ENCODE results near the gene ADCY5. TPM values are rescaled to one million over a fixed set of nuclear protein-coding genes. Genes with fewer than 3 reads are reported as not detected.

The ADCY5 gene
- total RNA-seq, 2 experiments from 2014 or later = not detected

- POLR2A ChIA-PET = interaction anchor here (0.5 kb wide), 1 partner anchor 1775 kb away, joined by 3 read pairs; no protein-coding TSS in a partner anchor
- Mint-ChIP-seq H3K27me3 (peaks cover 4% of the 10 kb centered on the region), H3K9me3 (ENCODE audit: low read depth) (no peaks in the 10 kb centered on the region), H3K4me3 (no peak overlapping the region), H3K27ac (no peak overlapping the region), H3K36me3 (ENCODE audit: low read depth) (no peaks in the 10 kb centered on the region), H3K4me1 (no peaks in the 10 kb centered on the region)
- intact Hi-C loops (cut with DNase I, micrococcal nuclease) = no loop called here
- DNase-seq (no peak), ATAC-seq (no peak)
- CTCF ChIA-PET = no interaction called here
Measured at GRCh38 chr3:123378409-123378915, 70.4 kb downstream of the ADCY5 start.

- Mint-ChIP-seq H3K4me3 (no peak overlapping the region), H3K4me1 (no peaks in the 10 kb centered on the region), H3K36me3 (ENCODE audit: low read depth) (no peaks in the 10 kb centered on the region), H3K27me3 (peaks cover 4% of the 10 kb centered on the region), H3K9me3 (ENCODE audit: low read depth) (no peaks in the 10 kb centered on the region), H3K27ac (no peak overlapping the region)
- DNase-seq (no peak), ATAC-seq (no peak)
- ChIA-PET CTCF (no interaction called here), POLR2A (no interaction called here)
- intact Hi-C loops (cut with DNase I, micrococcal nuclease) = no loop called here
Measured at GRCh38 chr3:123377243-123377740, 71.6 kb downstream of the ADCY5 start.

- ChIA-PET CTCF (interaction anchor here (1.7 kb wide), 1 partner anchor 48 kb away, joined by 9 read pairs; no protein-coding TSS in a partner anchor), POLR2A (no interaction called here)
- intact Hi-C loops (cut with DNase I, micrococcal nuclease) = no loop called here
- no peak for ATAC-seq
- H3K27ac Mint-ChIP-seq = no peak overlapping the region
- H3K27me3 Mint-ChIP-seq = peaks cover 7% of the 10 kb centered on the region
- no peaks in the 10 kb centered on the region for H3K36me3 Mint-ChIP-seq (ENCODE audit: low read depth)
- DNase-seq = no peak
- H3K4me3 Mint-ChIP-seq = no peak overlapping the region
- no peaks in the 10 kb centered on the region for H3K4me1 Mint-ChIP-seq
- no peaks in the 10 kb centered on the region for H3K9me3 Mint-ChIP-seq (ENCODE audit: low read depth)
Measured at GRCh38 chr3:123376451-123377242, 72.2 kb downstream of the ADCY5 start.

GRCh38 chr3:123375014-123375940 is 73.6 kb downstream of the ADCY5 start:
- Mint-ChIP-seq H3K27ac (no peak overlapping the region), H3K9me3 (ENCODE audit: low read depth) (no peaks in the 10 kb centered on the region), H3K36me3 (ENCODE audit: low read depth) (no peaks in the 10 kb centered on the region), H3K4me1 (no peaks in the 10 kb centered on the region), H3K27me3 (peaks cover 7% of the 10 kb centered on the region), H3K4me3 (no peak overlapping the region)
- ChIA-PET CTCF (interaction anchor here (0.6 to 1.7 kb wide), 3 partner anchors 12 to 1391 kb away, joined by 3 to 9 read pairs (median 3); no protein-coding TSS in a partner anchor), POLR2A (no interaction called here)
- intact Hi-C loops (cut with DNase I, micrococcal nuclease) = loop anchor here in 1 of 2 experiments (2.0 kb wide), 1 partner anchor 46 kb away; no protein-coding TSS in a partner anchor
- DNase-seq (no peak), ATAC-seq (no peak)

- ATAC-seq (no peak), DNase-seq (no peak)
- Mint-ChIP-seq H3K4me1 (no peaks in the 10 kb centered on the region), H3K9me3 (ENCODE audit: low read depth) (no peaks in the 10 kb centered on the region), H3K27ac (no peak overlapping the region), H3K36me3 (ENCODE audit: low read depth) (no peaks in the 10 kb centered on the region), H3K27me3 (peaks cover 7% of the 10 kb centered on the region), H3K4me3 (no peak overlapping the region)
- intact Hi-C loops (cut with DNase I, micrococcal nuclease) = loop anchor here in 1 of 2 experiments (2.0 kb wide), 1 partner anchor 45 kb away; no protein-coding TSS in a partner anchor
- ChIA-PET CTCF (interaction anchor here (0.7 kb wide), 1 partner anchor 167 kb away, joined by 3 read pairs; no protein-coding TSS in a partner anchor), POLR2A (no interaction called here)
Measured at GRCh38 chr3:123374016-123374415, 74.9 kb downstream of the ADCY5 start.

- intact Hi-C loops (cut with DNase I, micrococcal nuclease) = no loop called here
- H3K27ac Mint-ChIP-seq = no peak overlapping the region
- H3K27me3 Mint-ChIP-seq = peaks cover 7% of the 10 kb centered on the region
- no peaks in the 10 kb centered on the region for H3K36me3 Mint-ChIP-seq (ENCODE audit: low read depth)
- CTCF ChIA-PET = interaction anchor here (0.6 kb wide), 1 partner anchor 429 kb away, joined by 4 read pairs; no protein-coding TSS in a partner anchor
- POLR2A ChIA-PET = no interaction called here
- H3K4me1 Mint-ChIP-seq = no peaks in the 10 kb centered on the region
- H3K4me3 Mint-ChIP-seq = no peak overlapping the region
- ATAC-seq (no peak), DNase-seq (no peak)
- H3K9me3 Mint-ChIP-seq (ENCODE audit: low read depth) = no peaks in the 10 kb centered on the region
Measured at GRCh38 chr3:123373474-123373987, 75.4 kb downstream of the ADCY5 start.

- Mint-ChIP-seq H3K36me3 (ENCODE audit: low read depth) (no peaks in the 10 kb centered on the region), H3K4me1 (no peaks in the 10 kb centered on the region), H3K4me3 (no peak overlapping the region), H3K27ac (no peak overlapping the region), H3K9me3 (ENCODE audit: low read depth) (peaks cover 2% of the 10 kb centered on the region), H3K27me3 (peaks cover 7% of the 10 kb centered on the region)
- POLR2A ChIA-PET = no interaction called here
- DNase-seq (no peak), ATAC-seq (no peak)
- CTCF ChIA-PET = interaction anchor here (0.6 kb wide), 1 partner anchor 428 kb away, joined by 4 read pairs; no protein-coding TSS in a partner anchor
- intact Hi-C loops (cut with DNase I, micrococcal nuclease) = no loop called here
Measured at GRCh38 chr3:123372686-123373473, 76.0 kb downstream of the ADCY5 start.

- Mint-ChIP-seq H3K27ac (no peak overlapping the region), H3K9me3 (ENCODE audit: low read depth) (peaks cover 3% of the 10 kb centered on the region), H3K36me3 (ENCODE audit: low read depth) (no peaks in the 10 kb centered on the region), H3K4me1 (no peaks in the 10 kb centered on the region), H3K4me3 (no peak overlapping the region), H3K27me3 (peaks cover 7% of the 10 kb centered on the region)
- ChIA-PET POLR2A (interaction anchor here (0.6 kb wide), 1 partner anchor 31 kb away, joined by 3 read pairs; no protein-coding TSS in a partner anchor), CTCF (interaction anchor here (1.2 kb wide), 1 partner anchor 11 kb away, joined by 4 read pairs; no protein-coding TSS in a partner anchor)
- ATAC-seq (no peak), DNase-seq (no peak)
- intact Hi-C loops (cut with DNase I, micrococcal nuclease) = no loop called here
Measured at GRCh38 chr3:123371859-123372685, 76.8 kb downstream of the ADCY5 start.

- ATAC-seq (no peak), DNase-seq (no peak)
- CTCF ChIA-PET = interaction anchor here (1.2 kb wide), 1 partner anchor 11 kb away, joined by 4 read pairs; no protein-coding TSS in a partner anchor
- Mint-ChIP-seq H3K36me3 (ENCODE audit: low read depth) (no peaks in the 10 kb centered on the region), H3K4me1 (no peaks in the 10 kb centered on the region), H3K9me3 (ENCODE audit: low read depth) (peaks cover 3% of the 10 kb centered on the region), H3K4me3 (no peak overlapping the region), H3K27me3 (peaks cover 7% of the 10 kb centered on the region), H3K27ac (no peak overlapping the region)
- intact Hi-C loops (cut with DNase I, micrococcal nuclease) = no loop called here
- POLR2A ChIA-PET = interaction anchor here (0.6 kb wide), 1 partner anchor 32 kb away, joined by 3 read pairs; no protein-coding TSS in a partner anchor
Measured at GRCh38 chr3:123371426-123371825, 77.5 kb downstream of the ADCY5 start.

GRCh38 chr3:123370819-123371218 is 78.1 kb downstream of the ADCY5 start:
- H3K36me3 Mint-ChIP-seq (ENCODE audit: low read depth) = no peaks in the 10 kb centered on the region
- no peaks in the 10 kb centered on the region for H3K4me1 Mint-ChIP-seq
- H3K27ac Mint-ChIP-seq = no peak overlapping the region
- no peak for ATAC-seq
- peaks cover 3% of the 10 kb centered on the region for H3K9me3 Mint-ChIP-seq (ENCODE audit: low read depth)
- peaks cover 7% of the 10 kb centered on the region for H3K27me3 Mint-ChIP-seq
- no peak overlapping the region for H3K4me3 Mint-ChIP-seq
- ChIA-PET POLR2A (no interaction called here), CTCF (interaction anchor here (1.2 kb wide), 1 partner anchor 10 kb away, joined by 4 read pairs; no protein-coding TSS in a partner anchor)
- intact Hi-C loops (cut with DNase I, micrococcal nuclease) = no loop called here
- no peak for DNase-seq
